ENCODE results near the gene ASNS.

DNA sequence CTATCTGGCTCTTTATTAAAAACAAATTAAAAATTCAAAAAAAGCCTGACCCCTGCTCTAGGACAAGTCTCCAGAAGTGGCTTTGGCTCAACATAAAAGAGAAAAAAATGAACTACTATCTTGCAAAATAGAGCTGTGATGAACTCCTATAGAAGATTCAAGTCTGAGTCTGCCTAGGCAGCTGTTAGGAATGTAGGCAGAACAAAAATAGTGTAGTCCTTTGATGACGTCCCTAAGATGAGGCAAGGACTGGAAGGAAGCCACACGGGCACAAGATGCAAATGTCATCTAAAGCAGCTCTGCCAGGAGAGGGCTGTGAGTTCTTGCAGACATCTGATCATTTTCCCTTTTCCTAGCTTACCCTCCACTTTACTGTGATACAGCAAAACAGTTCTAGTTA is 20.5 kb downstream of the ASNS start:
- TF ChIP-seq CTCF (IDR thresholded peaks at IDR 0.05) (no peak), POLR2A (IDR thresholded peaks at IDR 0.05) (no peak)
